ENCODE results near the gene ZNF750.
A peak's percentile ranks its signal among the peaks of the same experiment; 100 is the strongest.

ZNF750 gene

DNA sequence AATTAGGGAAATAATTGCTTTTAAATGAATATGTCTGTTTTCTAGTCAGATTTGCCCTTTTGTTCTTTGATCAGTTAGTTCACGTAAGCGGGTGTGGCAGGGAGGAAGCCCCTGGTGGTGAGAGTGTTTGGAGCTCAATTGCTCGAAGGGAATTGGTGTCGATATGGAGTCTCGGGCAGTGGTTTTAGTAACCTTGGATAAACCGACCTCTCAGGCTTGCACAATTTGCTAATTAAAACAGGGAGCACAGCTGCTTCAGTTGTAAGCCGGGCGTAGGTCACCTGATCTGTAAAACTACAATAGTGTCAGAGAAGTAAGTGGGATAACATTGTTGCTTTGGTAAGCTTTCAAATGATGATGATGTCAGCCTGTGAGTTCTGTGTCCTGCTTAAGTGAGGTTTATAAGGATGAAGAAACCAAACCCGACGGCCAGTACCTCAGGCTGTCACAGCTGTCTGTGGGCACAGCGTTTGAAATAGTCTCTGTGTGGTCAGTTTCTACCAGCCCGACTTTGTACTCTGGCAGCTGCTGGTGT, 2.9 kb downstream of the ZNF750 start:
- TF ChIP-seq YY2 (tag by site-specific recombination; IDR thresholded peaks at IDR 0.05) (no peak), ZNF664 (tag by site-specific recombination; IDR thresholded peaks at IDR 0.05) (peak; percentile 51; the same call in 1 of the 2 replicates), SP7 (tag by site-specific recombination; IDR thresholded peaks at IDR 0.05) (peak; percentile 27; the same call in 1 of the 2 replicates), ZNF366 (tag by site-specific recombination; conservative IDR thresholded peaks at IDR 0.05) (peak; percentile 44), ZNF394 (tag by site-specific recombination; IDR thresholded peaks at IDR 0.05; ENCODE audit: borderline replicate concordance) (peak; percentile 32; the same call in 1 of the 2 replicates), OSR2 (tag by site-specific recombination; IDR thresholded peaks at IDR 0.05) (peak; percentile 61), ZBTB17 (tag by site-specific recombination; IDR thresholded peaks at IDR 0.05) (peak; percentile 44; the same call in 1 of the 2 replicates), ZNF514 (tag by site-specific recombination; IDR thresholded peaks at IDR 0.05) (no peak), ZNF707 (tag by site-specific recombination; IDR thresholded peaks at IDR 0.05) (0 out of 2 replicates have a peak, but pooled peaks have one; percentile 6), TRIM28 (IDR thresholded peaks at IDR 0.05; ENCODE audit: borderline replicate concordance, low read length) (no peak; the same call in 1 of the 2 replicates), SCRT2 (tag by site-specific recombination; IDR thresholded peaks at IDR 0.05) (peak; percentile 56), ZNF629 (tag by site-specific recombination; IDR thresholded peaks at IDR 0.05) (peak; percentile 54; the same call in 1 of the 2 replicates), ZNF785 (tag by site-specific recombination; IDR thresholded peaks at IDR 0.05) (no peak), ZNF174 (tag by site-specific recombination; IDR thresholded peaks at IDR 0.05) (no peak), ZNF600 (tag by site-specific recombination; IDR thresholded peaks at IDR 0.05) (peak; percentile 73), ZFP3 (tag by site-specific recombination; IDR thresholded peaks at IDR 0.05; ENCODE audit: low read depth) (no peak), ELK4 (IDR thresholded peaks at IDR 0.05; ENCODE audit: borderline replicate concordance, low read depth, low read length) (no peak)
- TF ChIP-seq, protein P1, sequence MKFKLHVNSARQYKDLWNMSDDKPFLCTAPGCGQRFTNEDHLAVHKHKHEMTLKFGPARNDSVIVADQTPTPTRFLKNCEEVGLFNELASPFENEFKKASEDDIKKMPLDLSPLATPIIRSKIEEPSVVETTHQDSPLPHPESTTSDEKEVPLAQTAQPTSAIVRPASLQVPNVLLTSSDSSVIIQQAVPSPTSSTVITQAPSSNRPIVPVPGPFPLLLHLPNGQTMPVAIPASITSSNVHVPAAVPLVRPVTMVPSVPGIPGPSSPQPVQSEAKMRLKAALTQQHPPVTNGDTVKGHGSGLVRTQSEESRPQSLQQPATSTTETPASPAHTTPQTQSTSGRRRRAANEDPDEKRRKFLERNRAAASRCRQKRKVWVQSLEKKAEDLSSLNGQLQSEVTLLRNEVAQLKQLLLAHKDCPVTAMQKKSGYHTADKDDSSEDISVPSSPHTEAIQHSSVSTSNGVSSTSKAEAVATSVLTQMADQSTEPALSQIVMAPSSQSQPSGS (tag by site-specific recombination; IDR thresholded peaks at IDR 0.05; ENCODE audit: low read depth), result peak; percentile 58
- TF ChIP-seq, protein P2, sequence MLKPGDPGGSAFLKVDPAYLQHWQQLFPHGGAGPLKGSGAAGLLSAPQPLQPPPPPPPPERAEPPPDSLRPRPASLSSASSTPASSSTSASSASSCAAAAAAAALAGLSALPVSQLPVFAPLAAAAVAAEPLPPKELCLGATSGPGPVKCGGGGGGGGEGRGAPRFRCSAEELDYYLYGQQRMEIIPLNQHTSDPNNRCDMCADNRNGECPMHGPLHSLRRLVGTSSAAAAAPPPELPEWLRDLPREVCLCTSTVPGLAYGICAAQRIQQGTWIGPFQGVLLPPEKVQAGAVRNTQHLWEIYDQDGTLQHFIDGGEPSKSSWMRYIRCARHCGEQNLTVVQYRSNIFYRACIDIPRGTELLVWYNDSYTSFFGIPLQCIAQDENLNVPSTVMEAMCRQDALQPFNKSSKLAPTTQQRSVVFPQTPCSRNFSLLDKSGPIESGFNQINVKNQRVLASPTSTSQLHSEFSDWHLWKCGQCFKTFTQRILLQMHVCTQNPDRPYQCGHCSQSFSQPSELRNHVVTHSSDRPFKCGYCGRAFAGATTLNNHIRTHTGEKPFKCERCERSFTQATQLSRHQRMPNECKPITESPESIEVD (tag by site-specific recombination; IDR thresholded peaks at IDR 0.05), result peak; percentile 44
- TF ChIP-seq, protein P3, sequence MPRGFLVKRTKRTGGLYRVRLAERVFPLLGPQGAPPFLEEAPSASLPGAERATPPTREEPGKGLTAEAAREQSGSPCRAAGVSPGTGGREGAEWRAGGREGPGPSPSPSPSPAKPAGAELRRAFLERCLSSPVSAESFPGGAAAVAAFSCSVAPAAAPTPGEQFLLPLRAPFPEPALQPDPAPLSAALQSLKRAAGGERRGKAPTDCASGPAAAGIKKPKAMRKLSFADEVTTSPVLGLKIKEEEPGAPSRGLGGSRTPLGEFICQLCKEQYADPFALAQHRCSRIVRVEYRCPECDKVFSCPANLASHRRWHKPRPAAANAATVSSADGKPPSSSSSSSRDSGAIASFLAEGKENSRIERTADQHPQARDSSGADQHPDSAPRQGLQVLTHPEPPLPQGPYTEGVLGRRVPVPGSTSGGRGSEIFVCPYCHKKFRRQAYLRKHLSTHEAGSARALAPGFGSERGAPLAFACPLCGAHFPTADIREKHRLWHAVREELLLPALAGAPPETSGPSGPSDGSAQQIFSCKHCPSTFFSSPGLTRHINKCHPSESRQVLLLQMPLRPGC (tag by site-specific recombination; IDR thresholded peaks at IDR 0.05), result no peak
- TF ChIP-seq, protein P4, sequence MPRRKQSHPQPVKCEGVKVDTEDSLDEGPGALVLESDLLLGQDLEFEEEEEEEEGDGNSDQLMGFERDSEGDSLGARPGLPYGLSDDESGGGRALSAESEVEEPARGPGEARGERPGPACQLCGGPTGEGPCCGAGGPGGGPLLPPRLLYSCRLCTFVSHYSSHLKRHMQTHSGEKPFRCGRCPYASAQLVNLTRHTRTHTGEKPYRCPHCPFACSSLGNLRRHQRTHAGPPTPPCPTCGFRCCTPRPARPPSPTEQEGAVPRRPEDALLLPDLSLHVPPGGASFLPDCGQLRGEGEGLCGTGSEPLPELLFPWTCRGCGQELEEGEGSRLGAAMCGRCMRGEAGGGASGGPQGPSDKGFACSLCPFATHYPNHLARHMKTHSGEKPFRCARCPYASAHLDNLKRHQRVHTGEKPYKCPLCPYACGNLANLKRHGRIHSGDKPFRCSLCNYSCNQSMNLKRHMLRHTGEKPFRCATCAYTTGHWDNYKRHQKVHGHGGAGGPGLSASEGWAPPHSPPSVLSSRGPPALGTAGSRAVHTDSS (tag by site-specific recombination; IDR thresholded peaks at IDR 0.05), result 0 out of 2 replicates have a peak, but pooled peaks have one; percentile 31
- TF ChIP-seq, protein P5, sequence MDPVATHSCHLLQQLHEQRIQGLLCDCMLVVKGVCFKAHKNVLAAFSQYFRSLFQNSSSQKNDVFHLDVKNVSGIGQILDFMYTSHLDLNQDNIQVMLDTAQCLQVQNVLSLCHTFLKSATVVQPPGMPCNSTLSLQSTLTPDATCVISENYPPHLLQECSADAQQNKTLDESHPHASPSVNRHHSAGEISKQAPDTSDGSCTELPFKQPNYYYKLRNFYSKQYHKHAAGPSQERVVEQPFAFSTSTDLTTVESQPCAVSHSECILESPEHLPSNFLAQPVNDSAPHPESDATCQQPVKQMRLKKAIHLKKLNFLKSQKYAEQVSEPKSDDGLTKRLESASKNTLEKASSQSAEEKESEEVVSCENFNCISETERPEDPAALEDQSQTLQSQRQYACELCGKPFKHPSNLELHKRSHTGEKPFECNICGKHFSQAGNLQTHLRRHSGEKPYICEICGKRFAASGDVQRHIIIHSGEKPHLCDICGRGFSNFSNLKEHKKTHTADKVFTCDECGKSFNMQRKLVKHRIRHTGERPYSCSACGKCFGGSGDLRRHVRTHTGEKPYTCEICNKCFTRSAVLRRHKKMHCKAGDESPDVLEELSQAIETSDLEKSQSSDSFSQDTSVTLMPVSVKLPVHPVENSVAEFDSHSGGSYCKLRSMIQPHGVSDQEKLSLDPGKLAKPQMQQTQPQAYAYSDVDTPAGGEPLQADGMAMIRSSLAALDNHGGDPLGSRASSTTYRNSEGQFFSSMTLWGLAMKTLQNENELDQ (tag by site-specific recombination; IDR thresholded peaks at IDR 0.05; ENCODE audit: low read depth), result no peak
- Histone ChIP-seq H3K9me3 (ENCODE audit: control insufficient read depth, insufficient read depth, low read depth, low read length) (no peaks in the 10 kb centered on the region), H3K27ac (ENCODE audit: extremely low read depth, low read depth, low read length) (no peak overlapping the region), H3K4me3 (ENCODE audit: low read depth, low read length) (no peak overlapping the region), H3K4me1 (ENCODE audit: control insufficient read depth, insufficient read depth, low read length) (no peaks in the 10 kb centered on the region), H3K36me3 (ENCODE audit: control insufficient read depth in 2 of 2, insufficient read depth in 1 of 2, low read length in 2 of 2) (peaks cover 0 to 8% of the 10 kb centered on the region in 2 experiments; a peak in 2 of 3 replicates)
- ChIA-PET POLR2A (no interaction called here), CTCF (interaction anchor here (0.8 to 1.9 kb wide), 5 partner anchors 16 to 62 kb away, joined by 3 to 6 read pairs (median 5); no protein-coding TSS in a partner anchor)

Data from HEK293 (cell line).